CD4-positive, alpha-beta T cell treated with Interleukin-2 at 100 ng/mL for 4 hours (primary cell): ENCODE data around the gene TNFSF8.

Source experiments
- DNase-seq: peaks from one replicate; pipeline ENCODE4 v3.0.0-alpha.2; 2020; ENCODE audit warnings: low spot score

Gene TNFSF8

DNA sequence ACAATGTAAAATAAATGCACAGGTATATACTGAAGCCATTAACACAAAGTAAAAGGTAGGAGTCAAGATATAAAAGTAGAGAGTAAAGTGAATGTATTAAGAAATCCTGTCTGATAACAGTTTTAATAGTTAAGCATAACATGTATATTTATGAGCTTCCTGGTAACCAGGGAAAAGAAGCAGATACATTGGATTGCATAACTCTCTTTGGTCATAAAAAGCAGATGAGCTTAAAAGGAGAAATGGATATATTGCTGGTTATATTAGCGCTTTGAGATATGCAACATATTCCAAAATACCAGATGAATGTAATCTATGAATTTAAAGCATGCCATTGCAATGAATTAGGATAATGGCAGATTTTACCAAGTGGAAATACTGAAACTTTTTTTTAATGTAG lies 6.2 kb upstream of the TNFSF8 start:
- DNase-seq, result no peak

GRCh38 chr9:114935119-114935518 lies 4.7 kb upstream of the TNFSF8 start:
- DNase-seq, result no peak

DNA sequence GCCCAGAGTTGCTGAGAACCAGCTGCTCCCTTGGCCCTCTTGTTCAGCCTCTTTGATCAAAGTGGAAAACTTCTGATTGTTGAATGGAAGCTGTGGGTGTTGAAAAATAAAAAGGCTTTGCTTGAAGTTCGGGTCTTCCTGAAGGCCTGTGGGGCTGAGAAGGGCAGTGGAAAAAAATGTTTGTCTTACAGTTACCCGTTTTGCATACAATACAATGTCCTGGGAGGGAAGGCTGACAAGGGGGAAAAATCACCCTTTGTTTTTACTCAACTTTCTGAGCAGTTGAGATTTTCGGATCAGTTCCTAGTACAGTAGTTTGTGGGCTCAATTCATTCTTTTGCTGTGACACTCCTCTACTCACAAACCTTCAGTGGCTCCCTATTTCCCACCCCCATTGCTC lies 2.1 kb upstream of the TNFSF8 start:
- DNase-seq, result no peak

DNA sequence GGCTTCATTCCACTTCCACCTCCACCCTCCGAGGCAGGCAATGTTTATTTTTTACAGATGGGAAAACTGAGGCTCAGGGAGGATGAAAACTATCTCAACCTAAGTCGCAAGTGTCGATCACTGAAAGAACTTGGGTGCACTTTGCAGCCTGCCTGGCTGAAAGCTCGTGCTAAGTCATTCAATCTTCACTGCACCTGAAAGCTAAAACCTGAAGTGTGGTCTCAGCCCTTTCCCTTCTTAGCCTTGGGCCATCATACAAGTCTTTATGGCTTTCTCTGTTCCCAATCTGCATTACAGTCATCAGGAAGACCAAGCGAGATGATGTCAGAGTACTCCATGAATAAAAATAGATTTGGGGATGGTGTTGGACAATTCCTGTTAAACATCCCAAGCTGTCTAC lies 1.0 kb upstream of the TNFSF8 start:
- no peak for DNase-seq

- peak; percentile 61 for DNase-seq
Observed at GRCh38 chr9:114929201-114929600, 1.2 kb downstream of the TNFSF8 start.

GRCh38 chr9:114928671-114929070 lies 1.7 kb downstream of the TNFSF8 start:
- DNase-seq, result no peak

- DNase-seq, result no peak
Observed at GRCh38 chr9:114928136-114928535, 2.3 kb downstream of the TNFSF8 start.

DNA sequence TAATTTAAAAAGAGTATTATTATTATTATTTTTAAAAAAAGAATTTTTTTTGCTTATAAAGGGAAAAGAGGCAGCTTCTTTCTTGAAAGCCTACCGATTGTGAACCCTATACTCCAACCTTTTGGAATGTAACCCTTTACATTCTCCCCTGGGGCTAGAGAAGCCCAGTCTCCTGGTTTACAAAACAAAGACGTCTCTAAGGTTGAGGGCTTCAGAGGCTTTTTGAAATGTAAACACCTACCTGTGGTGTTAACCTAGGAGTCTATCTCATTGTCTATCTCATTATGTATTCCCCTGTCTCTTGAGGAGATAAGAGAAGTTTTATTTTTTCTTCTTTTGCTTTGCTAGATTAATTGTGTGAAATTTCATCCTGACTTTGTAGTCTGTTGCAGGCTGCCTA lies 4.7 kb downstream of the TNFSF8 start:
- no peak for DNase-seq

DNA sequence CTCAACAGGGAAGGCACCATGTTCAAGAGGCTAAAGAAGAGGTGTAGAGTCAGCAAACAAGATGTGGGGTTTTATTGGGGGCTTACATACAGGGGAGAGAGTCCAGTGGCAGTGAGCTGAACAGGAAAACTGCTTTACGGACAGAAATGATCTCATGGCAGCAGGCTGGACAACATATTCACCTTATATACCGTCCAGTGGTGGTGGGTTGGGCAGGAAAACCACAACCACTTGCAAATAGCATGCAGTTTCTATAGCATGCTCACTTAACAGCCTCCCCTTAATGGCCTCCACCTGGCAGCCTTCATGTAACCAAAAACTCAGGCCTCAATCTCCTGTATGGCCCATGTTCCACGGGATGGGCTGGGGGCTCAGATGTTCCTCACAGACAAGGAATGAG lies 5.4 kb downstream of the TNFSF8 start:
- DNase-seq, result no peak

DNA sequence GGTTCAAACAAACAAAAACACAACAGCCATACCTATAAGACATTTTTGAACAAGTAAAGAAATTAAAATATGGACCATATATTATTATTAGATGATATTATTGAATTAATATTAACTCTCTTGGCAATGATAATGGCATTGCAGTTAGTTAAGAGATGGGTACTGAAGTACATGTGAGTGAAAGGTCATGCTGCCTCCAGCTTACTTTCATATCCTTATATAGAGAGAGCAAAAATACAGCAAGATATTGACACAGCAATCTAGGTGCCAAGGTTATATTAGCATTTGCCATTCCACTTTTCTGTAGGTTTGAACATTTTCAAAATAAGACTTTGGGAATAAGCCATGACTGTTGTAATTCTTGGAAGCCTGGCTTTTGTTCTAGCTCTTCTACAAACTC lies 6.1 kb downstream of the TNFSF8 start:
- DNase-seq, result no peak

DNA sequence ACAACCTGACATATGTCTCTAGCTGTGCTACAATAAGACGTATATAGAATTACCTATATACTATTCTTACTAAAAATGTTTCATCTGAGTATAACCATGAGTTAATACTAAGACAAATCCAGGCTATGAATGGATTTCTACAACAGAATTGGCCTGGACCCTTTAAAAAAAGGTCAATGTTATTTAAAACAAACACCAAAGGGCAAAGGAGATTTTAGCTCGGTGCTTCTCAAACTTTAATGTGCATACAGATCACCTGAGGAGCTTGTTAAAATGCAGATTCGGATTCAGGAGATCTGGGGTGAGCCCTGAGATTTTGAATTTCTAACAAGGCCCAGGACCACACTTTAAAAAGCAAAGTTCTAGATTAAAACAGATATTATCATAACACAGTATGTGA lies 6.5 kb downstream of the TNFSF8 start:
- DNase-seq, result no peak

GRCh38 chr9:114921171-114921570 lies 9.2 kb downstream of the TNFSF8 start:
- no peak for DNase-seq

- DNase-seq, result no peak
Observed at GRCh38 chr9:114919611-114920010, 10.8 kb downstream of the TNFSF8 start.

- DNase-seq, result no peak
Observed at GRCh38 chr9:114916481-114916880, 13.9 kb downstream of the TNFSF8 start.

DNA sequence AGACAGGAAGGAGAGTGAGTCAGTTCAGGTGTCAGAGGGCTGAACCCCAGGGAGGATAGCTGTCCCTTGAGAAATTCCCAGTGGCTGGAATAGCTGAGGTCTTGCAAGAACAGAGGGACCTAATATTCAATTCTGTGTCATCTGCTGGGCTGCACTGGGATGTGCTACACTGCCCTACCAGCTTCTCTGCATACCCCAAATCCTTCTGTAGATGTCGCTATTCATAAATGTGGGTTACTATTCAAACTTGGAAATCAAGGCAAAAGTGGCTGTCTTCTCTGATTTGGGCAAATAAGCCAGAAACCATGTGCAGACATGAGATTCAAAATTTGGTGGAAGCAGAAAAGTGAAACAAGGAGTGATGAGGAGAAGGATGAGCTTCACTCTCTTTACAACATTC lies 16.3 kb downstream of the TNFSF8 start:
- DNase-seq, result no peak

DNA sequence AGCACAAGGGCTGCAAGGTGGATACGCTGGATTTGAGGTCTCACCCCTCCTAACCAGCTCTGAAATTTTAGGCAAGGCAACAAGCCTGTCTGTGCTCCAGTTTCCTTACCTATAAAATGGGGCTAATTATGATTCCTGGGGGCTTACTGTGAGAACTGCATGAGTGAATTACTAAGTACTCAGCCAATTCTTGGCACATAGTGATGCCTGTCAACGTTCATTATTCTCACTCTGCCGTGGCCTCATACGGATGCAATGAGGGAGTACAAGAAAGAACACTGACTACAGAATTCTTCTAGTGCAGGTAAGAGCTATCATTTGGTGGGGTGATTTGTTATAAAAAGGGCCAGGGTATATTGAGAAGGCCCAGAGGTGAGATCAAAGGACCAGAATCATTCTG lies 16.7 kb downstream of the TNFSF8 start:
- DNase-seq, result no peak

- DNase-seq, result no peak
Observed at GRCh38 chr9:114913217-114913616, 17.2 kb downstream of the TNFSF8 start.

DNA sequence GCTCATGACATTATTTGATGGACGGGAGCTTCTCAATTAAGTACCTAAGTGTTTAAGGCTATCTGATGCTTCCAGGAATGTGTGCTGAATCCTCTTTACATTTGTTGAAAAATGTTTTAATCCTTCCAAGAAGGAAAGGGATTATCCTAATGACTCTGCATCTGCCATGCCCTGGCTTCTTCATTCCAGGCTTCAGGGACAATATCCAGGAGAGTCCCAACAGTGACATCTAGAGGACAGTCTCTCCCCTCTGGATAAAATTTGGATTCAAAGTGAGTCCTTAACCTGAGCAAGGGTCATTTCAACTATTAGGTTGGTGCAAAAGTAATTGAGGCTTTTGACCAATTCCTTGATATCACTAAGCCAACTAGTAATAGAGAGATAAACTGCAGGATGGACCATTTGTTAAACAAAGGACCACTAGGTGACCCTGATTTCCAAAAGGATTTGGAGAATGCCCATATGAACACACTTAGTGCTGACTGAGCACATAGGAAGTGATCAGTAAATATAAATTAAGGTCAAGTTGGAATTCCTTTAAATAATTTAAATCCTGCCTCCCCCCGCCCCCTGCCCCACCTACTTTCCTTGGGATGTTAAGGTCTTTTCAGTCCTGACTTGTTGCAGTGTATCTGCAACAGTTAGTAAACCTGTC lies 19.1 kb downstream of the TNFSF8 start:
- no peak for DNase-seq

DNA sequence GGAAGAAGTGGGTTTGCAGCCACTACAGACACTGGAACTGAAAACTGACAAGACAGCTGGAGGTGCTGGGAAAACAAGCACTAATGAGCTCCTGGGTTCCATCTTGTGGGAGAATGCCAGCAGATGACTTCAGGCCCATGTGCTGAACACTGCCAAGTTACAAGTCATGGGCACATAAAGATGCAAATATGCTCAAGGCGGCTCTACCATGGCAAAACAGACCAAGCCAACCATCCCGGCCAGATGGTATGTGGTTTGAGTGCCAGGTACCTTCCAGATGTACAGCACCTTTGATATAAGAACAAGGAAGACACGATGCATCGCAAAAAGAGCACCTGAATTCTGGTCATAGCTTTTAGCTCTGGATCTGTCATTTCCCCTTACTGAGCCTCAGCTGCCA lies 19.9 kb downstream of the TNFSF8 start:
- no peak for DNase-seq

GRCh38 chr9:114909661-114910060 lies 20.7 kb downstream of the TNFSF8 start:
- no peak for DNase-seq

DNA sequence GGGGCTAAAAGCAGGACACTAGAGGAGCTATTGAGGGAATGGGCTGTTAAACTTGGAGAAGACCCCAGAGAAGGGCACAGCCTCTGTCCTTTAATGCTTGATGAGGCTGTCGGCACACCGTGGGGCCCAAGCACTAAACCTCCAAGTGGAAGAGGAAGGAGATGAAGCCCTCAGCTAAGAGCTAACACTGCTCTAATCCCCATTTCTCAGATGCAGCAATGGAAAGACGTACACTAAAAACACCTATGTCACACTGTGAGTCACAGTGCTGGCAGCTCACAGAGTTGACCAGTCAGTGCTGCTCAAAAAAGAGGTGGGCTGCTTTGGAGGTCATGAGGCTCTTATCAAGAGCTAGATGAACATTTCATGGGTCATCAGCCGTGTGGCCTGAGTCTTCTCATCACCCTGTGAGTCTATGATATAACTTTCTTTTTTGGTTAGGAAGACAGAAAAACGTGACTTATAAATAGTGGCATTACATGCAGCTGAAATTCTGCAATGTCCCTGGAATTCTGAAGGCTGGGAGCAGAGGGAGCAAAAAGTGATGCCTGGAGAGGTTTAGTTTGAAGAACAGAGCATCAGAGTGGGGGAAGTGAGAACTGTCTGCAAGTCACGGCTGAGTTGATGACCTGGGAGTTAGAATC lies 21.5 kb downstream of the TNFSF8 start:
- DNase-seq, result no peak

DNA sequence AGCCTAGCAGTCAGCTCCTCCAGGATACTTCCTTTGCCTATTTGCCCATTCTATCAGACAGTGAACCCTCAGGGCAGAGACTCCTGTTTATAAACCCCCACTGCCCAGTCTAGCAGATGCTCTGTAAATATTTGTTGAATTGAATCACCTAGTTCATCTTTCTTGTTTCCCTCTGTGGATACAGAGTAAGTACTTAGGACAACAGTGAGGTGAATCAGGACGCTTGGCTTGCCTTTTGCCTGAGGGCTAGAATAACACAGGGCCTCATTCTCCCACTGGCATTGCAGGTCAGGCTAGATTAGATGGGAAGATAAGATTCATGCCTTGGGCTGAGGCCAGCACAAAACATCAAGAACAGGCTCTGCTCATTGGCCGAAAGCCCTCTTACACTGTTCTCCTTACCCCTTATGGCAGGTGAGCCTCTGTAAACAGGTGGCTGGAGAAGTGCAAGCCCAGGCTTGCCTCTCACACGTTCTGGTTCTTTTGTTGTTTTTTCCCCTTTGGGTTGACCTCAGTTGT lies 22.2 kb downstream of the TNFSF8 start:
- peak; percentile 61 for DNase-seq

DNA sequence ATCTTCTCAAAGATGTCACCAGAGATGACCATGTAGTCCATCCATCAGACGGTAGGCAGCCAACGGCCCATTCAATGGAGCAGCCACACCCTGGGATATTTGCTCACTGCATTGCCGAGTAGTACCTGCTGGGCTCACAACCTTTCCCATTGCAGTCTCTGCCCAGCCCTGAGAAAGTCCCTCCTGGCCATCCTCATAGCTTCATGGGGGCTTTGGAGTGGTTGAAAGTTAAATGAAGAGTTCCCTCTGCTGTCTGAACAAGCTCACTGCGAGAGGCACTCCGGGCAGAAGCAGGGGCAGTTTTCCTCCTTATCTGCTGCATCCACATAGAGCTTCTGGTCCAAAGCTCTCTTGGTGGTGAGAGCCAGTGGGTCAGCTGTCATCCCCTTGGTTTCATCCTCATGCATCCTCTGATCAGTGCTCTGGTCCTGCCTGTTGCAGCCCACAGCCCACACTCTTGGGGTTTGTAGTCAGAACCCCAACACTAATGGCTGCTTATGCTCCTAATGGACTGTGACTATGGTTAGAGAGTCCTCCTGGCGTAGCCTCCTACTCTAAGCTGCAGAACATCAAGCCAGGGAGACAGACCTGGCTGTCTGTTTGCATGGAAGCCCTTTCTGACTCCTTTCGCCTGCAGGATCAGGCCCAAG lies 23.3 kb downstream of the TNFSF8 start:
- peak; percentile 51 for DNase-seq
